ENCODE data around the gene FAM76A. TPM values are rescaled to one million over a fixed set of nuclear protein-coding genes. Genes with fewer than 3 reads are reported as not detected.
A peak's percentile ranks its signal among the peaks of the same experiment; 100 is the strongest.
"Not testable (repeated sequence)": the region's sequence is repeated elsewhere in the genome, so short reads cannot be mapped to it uniquely, and the experiment has no call there.

The FAM76A gene
- total RNA-seq, 4 donors from 2014 or later = 4.9 to 14.7 (median 9.5) TPM

- no peak overlapping the region for H3K4me3 ChIP-seq
- H3K27me3 ChIP-seq = no peaks in the 10 kb centered on the region
- 85 to 94% methylated on average over 2 of the region's 2 CpGs for WGBS, 2 donors
- no peak for TF ChIP-seq POLR2A (IDR thresholded peaks at IDR 0.05)
- peaks cover 0 to 13% (median 0%) of the 10 kb centered on the region in 3 donors for H3K4me1 ChIP-seq
- no peaks in the 10 kb centered on the region for H3K36me3 ChIP-seq
- no peak overlapping the region for H3K27ac ChIP-seq
- intact Hi-C loops (cut with DNase I) = no loop called here
- peaks cover 0 to 29% (median 19%) of the 10 kb centered on the region in 3 donors for H3K9me3 ChIP-seq
- DNase-seq = no peak
These were observed 41.6 kb upstream of the FAM76A start for GRCh38 chr1:27684176-27684575.

GRCh38 chr1:27686223-27686990 lies 39.4 kb upstream of the FAM76A start:
- H3K9me3 ChIP-seq = peaks cover 0 to 10% (median 7%) of the 10 kb centered on the region in 3 donors
- intact Hi-C loops (cut with DNase I) = no loop called here
- H3K36me3 ChIP-seq = no peaks in the 10 kb centered on the region
- no peak overlapping the region for H3K4me3 ChIP-seq
- no peaks in the 10 kb centered on the region for H3K27me3 ChIP-seq
- WGBS, 2 donors = 48 to 81% methylated on average over 3 to 10 of the region's 21 CpGs
- TF ChIP-seq POLR2A (IDR thresholded peaks at IDR 0.05) = no peak
- no peak for TF ChIP-seq CTCF (IDR thresholded peaks at IDR 0.05)
- H3K4me1 ChIP-seq = peaks cover 0 to 13% (median 0%) of the 10 kb centered on the region in 3 donors
- H3K27ac ChIP-seq = no peak overlapping the region
- no peak for DNase-seq

GRCh38 chr1:27687906-27688305 lies 37.9 kb upstream of the FAM76A start:
- Histone ChIP-seq H3K27me3 (no peaks in the 10 kb centered on the region), H3K27ac (no peak overlapping the region), H3K4me3 (no peak overlapping the region), H3K4me1 (peaks cover 0 to 13% (median 0%) of the 10 kb centered on the region in 3 donors), H3K9me3 (no peaks in the 10 kb centered on the region), H3K36me3 (no peaks in the 10 kb centered on the region)
- no peak for TF ChIP-seq CTCF (IDR thresholded peaks at IDR 0.05)
- TF ChIP-seq POLR2A (IDR thresholded peaks at IDR 0.05) = no peak
- no peak for DNase-seq
- WGBS, 2 donors = 80 to 90% methylated on average over 2 to 3 of the region's 5 CpGs
- intact Hi-C loops (cut with DNase I) = no loop called here

- no peak for DNase-seq
- WGBS, 2 donors = 59 to 81% methylated on average over 4 of the region's 4 CpGs
These were observed 36.2 kb upstream of the FAM76A start for GRCh38 chr1:27689423-27690173.

GRCh38 chr1:27690183-27690582 lies 35.6 kb upstream of the FAM76A start:
- TF ChIP-seq CTCF (IDR thresholded peaks at IDR 0.05) (no peak), POLR2A (IDR thresholded peaks at IDR 0.05) (no peak)
- no peaks in the 10 kb centered on the region for H3K36me3 ChIP-seq
- H3K4me3 ChIP-seq = no peak overlapping the region
- H3K27ac ChIP-seq = no peak overlapping the region
- no peaks in the 10 kb centered on the region for H3K9me3 ChIP-seq
- 56 to 58% methylated on average over 2 of the region's 2 CpGs for WGBS, 2 donors
- H3K4me1 ChIP-seq = peaks cover 0 to 13% (median 0%) of the 10 kb centered on the region in 3 donors
- intact Hi-C loops (cut with DNase I) = no loop called here
- H3K27me3 ChIP-seq = no peaks in the 10 kb centered on the region
- no peak for DNase-seq

More at GRCh38 chr1:27689423-27690173, 36.2 kb upstream of the FAM76A start:
- no peaks in the 10 kb centered on the region for H3K27me3 ChIP-seq
- no peak for TF ChIP-seq POLR2A (IDR thresholded peaks at IDR 0.05)
- TF ChIP-seq CTCF (IDR thresholded peaks at IDR 0.05) = no peak
- H3K36me3 ChIP-seq = no peaks in the 10 kb centered on the region
- H3K9me3 ChIP-seq = no peaks in the 10 kb centered on the region
- peaks cover 0 to 13% (median 0%) of the 10 kb centered on the region in 3 donors for H3K4me1 ChIP-seq
- intact Hi-C loops (cut with DNase I) = no loop called here
- H3K4me3 ChIP-seq = peak overlapping the region in 1 of 4 donors; percentile 21
- H3K27ac ChIP-seq = peak overlapping the region in 1 of 4 donors; percentile 21

- H3K27me3 ChIP-seq; H3K27ac ChIP-seq; H3K9me3 ChIP-seq; intact Hi-C loops (cut with DNase I); DNase-seq; H3K36me3 ChIP-seq; H3K4me3 ChIP-seq; H3K4me1 ChIP-seq: not testable (repeated sequence)
- WGBS, 2 donors = 80% methylated on average over 9 of the region's 9 CpGs
These were observed 28.9 kb upstream of the FAM76A start for GRCh38 chr1:27696835-27697234.

Measured in esophagus squamous epithelium (tissue), 5 donors.